OCI-LY3 (cell line): ENCODE results near the gene FRMPD4.

Source experiments
- CTCF ChIP-seq: fragments of 200-600, 300-600 bp; sonication (generic); IDR thresholded peaks from 2 replicates; pipeline ENCODE4 v1.5.1; 2014; ENCODE audit warnings: antibody characterized with exemption, low read length, low read depth
- EZH2phosphoT487 ChIP-seq: fragments of 200-600 bp; shearing (Covaris generic); IDR thresholded peaks from 2 replicates; pipeline ENCODE4 v1.6.1; 2018; ENCODE audit warnings: antibody characterized with exemption, mixed run types, low read depth

- TF ChIP-seq CTCF (no peak), EZH2phosphoT487 (no peak)
These were observed 170.9 kb downstream of the FRMPD4 start for GRCh38 chrX:12309040-12309743.
